HepG2 (cell line): ENCODE measurements around the gene SLC39A2.

Source experiments
- CHCHD3 ChIP-seq: sonication (generic); formaldehyde crosslinking; IDR thresholded peaks from 2 replicates; pipeline ENCODE4 v1.8.0; 2022; ENCODE audit warnings: mild to moderate bottlenecking, missing genetic modification reagents, moderate library complexity
- CTCF ChIP-seq: sonication (generic); formaldehyde crosslinking; IDR thresholded peaks from 2 replicates; pipeline ENCODE4 v1.5.0; 2020; ENCODE audit warnings: mild to moderate bottlenecking, missing genetic modification reagents, moderate library complexity
- SETDB1 ChIP-seq: sonication (generic); formaldehyde crosslinking; IDR thresholded peaks from 2 replicates; pipeline ENCODE4 v1.5.1; 2020; ENCODE audit warnings: missing genetic modification reagents, mild to moderate bottlenecking, borderline replicate concordance
- STAT5B ChIP-seq: sonication (generic); formaldehyde crosslinking; IDR thresholded peaks from 2 replicates; pipeline ENCODE4 v1.4.0; 2020; ENCODE audit warnings: missing genetic modification reagents
- SUZ12 ChIP-seq: fragments of 150-350 bp; IDR thresholded peaks from 2 replicates; pipeline ENCODE4 v1.6.1; 2014; ENCODE audit warnings: low read depth, low read length
- ZNF512 ChIP-seq: sonication (generic); formaldehyde crosslinking; IDR thresholded peaks from 2 replicates; pipeline ENCODE4 v1.4.0; 2020; ENCODE audit warnings: mild to moderate bottlenecking, missing genetic modification reagents

GRCh38 chr14:20989471-20989786 is 9.7 kb upstream of the SLC39A2 start:
- TF ChIP-seq ZNF512 (no peak), CTCF (CRISPR knock-in tag) (no peak), SUZ12 (no peak), SETDB1 (CRISPR knock-in tag) (no peak), STAT5B (no peak), CHCHD3 (CRISPR knock-in tag) (no peak)
